Measurements from ENCODE around the gene HAS3. TPM values are rescaled to one million over a fixed set of nuclear protein-coding genes. Genes with fewer than 3 reads are reported as not detected.

The HAS3 gene
- total and polyA plus RNA-seq, 3 experiments from 2014 or later, result 0.07 to 0.62 (median 0.55) TPM

DNA sequence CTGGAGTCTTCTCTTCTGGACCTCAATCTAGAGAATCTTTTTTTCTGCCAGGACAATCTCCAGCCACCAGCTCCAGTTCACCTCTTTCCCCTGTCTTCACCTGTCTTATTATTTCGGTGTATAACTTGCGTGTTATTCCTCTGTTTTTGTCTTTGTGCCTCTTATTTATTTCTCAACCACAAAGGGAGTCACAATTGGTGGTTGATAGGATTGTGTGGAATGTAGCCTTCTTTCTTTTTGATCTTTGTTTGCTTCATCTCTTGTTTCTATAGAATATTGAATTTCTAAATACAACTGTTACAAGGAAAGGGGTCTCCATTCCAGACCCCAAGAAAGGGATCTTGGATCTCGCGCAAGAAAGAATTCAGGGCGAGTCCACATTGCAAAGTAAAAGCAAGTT, 35.9 kb upstream of the HAS3 start:
- H3K36me3 ChIP-seq (ENCODE audit: insufficient read depth, low read length), result no peaks in the 10 kb centered on the region
- no peaks in the 10 kb centered on the region for H3K9me3 ChIP-seq (ENCODE audit: low read length)
- no peak overlapping the region for H3K27ac Mint-ChIP-seq
- CTCF ChIA-PET, result no interaction called here
- no peak overlapping the region for H3K4me3 Mint-ChIP-seq
- no peak overlapping the region for H3K4me3 ChIP-seq (ENCODE audit: low read length)
- no peaks in the 10 kb centered on the region for H3K9me3 Mint-ChIP-seq
- H3K27ac ChIP-seq (ENCODE audit: low read depth, low read length), result no peak overlapping the region
- no peaks in the 10 kb centered on the region for H3K4me1 Mint-ChIP-seq
- no peaks in the 10 kb centered on the region for H3K27me3 ChIP-seq (ENCODE audit: insufficient read depth, low read length, poor library complexity, severe bottlenecking)
- peaks cover 0 to 1% of the 10 kb centered on the region in 2 donors for H3K27me3 Mint-ChIP-seq
- peaks cover 0 to 21% (median 3%) of the 10 kb centered on the region in 3 donors for H3K36me3 Mint-ChIP-seq
- no peaks in the 10 kb centered on the region for H3K4me1 ChIP-seq (ENCODE audit: insufficient read depth, low read length)
- no peak for DNase-seq
- POLR2A ChIA-PET, result no interaction called here

GRCh38 chr16:69071036-69071435, 34.4 kb upstream of the HAS3 start:
- H3K27ac Mint-ChIP-seq, result no peak overlapping the region
- H3K4me1 Mint-ChIP-seq, result no peaks in the 10 kb centered on the region
- Histone ChIP-seq H3K4me1 (ENCODE audit: insufficient read depth, low read length) (no peaks in the 10 kb centered on the region), H3K27me3 (ENCODE audit: insufficient read depth, low read length, poor library complexity, severe bottlenecking) (no peaks in the 10 kb centered on the region), H3K27ac (ENCODE audit: low read depth, low read length) (no peak overlapping the region), H3K36me3 (ENCODE audit: insufficient read depth, low read length) (no peaks in the 10 kb centered on the region), H3K4me3 (ENCODE audit: low read length) (no peak overlapping the region), H3K9me3 (ENCODE audit: low read length) (no peaks in the 10 kb centered on the region)
- H3K36me3 Mint-ChIP-seq, result peaks cover 0 to 11% (median 2%) of the 10 kb centered on the region in 3 donors
- CTCF ChIA-PET, result no interaction called here
- POLR2A ChIA-PET, result no interaction called here
- DNase-seq, result no peak
- H3K27me3 Mint-ChIP-seq, result peaks cover 0 to 1% of the 10 kb centered on the region in 2 donors
- H3K4me3 Mint-ChIP-seq, result no peak overlapping the region
- H3K9me3 Mint-ChIP-seq, result no peaks in the 10 kb centered on the region

GRCh38 chr16:69072640-69072974, 32.8 kb upstream of the HAS3 start:
- H3K4me1 Mint-ChIP-seq, result no peaks in the 10 kb centered on the region
- peaks cover 0 to 14% (median 2%) of the 10 kb centered on the region in 3 donors for H3K36me3 Mint-ChIP-seq
- no peaks in the 10 kb centered on the region for H3K27me3 ChIP-seq (ENCODE audit: insufficient read depth, low read length, poor library complexity, severe bottlenecking)
- H3K27ac ChIP-seq (ENCODE audit: low read depth, low read length), result no peak overlapping the region
- DNase-seq, result no peak
- H3K4me3 ChIP-seq (ENCODE audit: low read length), result no peak overlapping the region
- no peak overlapping the region for H3K4me3 Mint-ChIP-seq
- H3K27me3 Mint-ChIP-seq, result peaks cover 0 to 1% of the 10 kb centered on the region in 2 donors
- H3K9me3 ChIP-seq (ENCODE audit: low read length), result no peaks in the 10 kb centered on the region
- ChIA-PET CTCF (no interaction called here), POLR2A (no interaction called here)
- H3K4me1 ChIP-seq (ENCODE audit: insufficient read depth, low read length), result no peaks in the 10 kb centered on the region
- no peaks in the 10 kb centered on the region for H3K9me3 Mint-ChIP-seq
- no peaks in the 10 kb centered on the region for H3K36me3 ChIP-seq (ENCODE audit: insufficient read depth, low read length)
- peak overlapping the region in 2 of 8 donors; percentile 29 to 79 for H3K27ac Mint-ChIP-seq

GRCh38 chr16:69073181-69073702, 32.2 kb upstream of the HAS3 start:
- H3K36me3 ChIP-seq (ENCODE audit: insufficient read depth, low read length), result no peaks in the 10 kb centered on the region

GRCh38 chr16:69077251-69077650, 28.2 kb upstream of the HAS3 start:
- Histone ChIP-seq H3K4me3 (ENCODE audit: low read length) (no peak overlapping the region), H3K27me3 (ENCODE audit: insufficient read depth, low read length, poor library complexity, severe bottlenecking) (no peaks in the 10 kb centered on the region), H3K27ac (ENCODE audit: low read depth, low read length) (no peak overlapping the region), H3K9me3 (ENCODE audit: low read length) (no peaks in the 10 kb centered on the region), H3K4me1 (ENCODE audit: insufficient read depth, low read length) (no peaks in the 10 kb centered on the region), H3K36me3 (ENCODE audit: insufficient read depth, low read length) (no peaks in the 10 kb centered on the region)
- CTCF ChIA-PET, result no interaction called here
- POLR2A ChIA-PET, result no interaction called here
- H3K36me3 Mint-ChIP-seq, result peaks cover 0 to 7% (median 4%) of the 10 kb centered on the region in 3 donors
- H3K27me3 Mint-ChIP-seq, result no peaks in the 10 kb centered on the region
- DNase-seq, result no peak
- H3K4me1 Mint-ChIP-seq, result no peaks in the 10 kb centered on the region
- H3K27ac Mint-ChIP-seq, result no peak overlapping the region
- no peaks in the 10 kb centered on the region for H3K9me3 Mint-ChIP-seq
- no peak overlapping the region for H3K4me3 Mint-ChIP-seq

More at GRCh38 chr16:69073181-69073702, 32.2 kb upstream of the HAS3 start:
- CTCF ChIA-PET, result no interaction called here
- no peaks in the 10 kb centered on the region for H3K9me3 Mint-ChIP-seq
- Histone ChIP-seq H3K27me3 (ENCODE audit: insufficient read depth, low read length, poor library complexity, severe bottlenecking) (no peaks in the 10 kb centered on the region), H3K27ac (ENCODE audit: low read depth, low read length) (no peak overlapping the region), H3K4me1 (ENCODE audit: insufficient read depth, low read length) (no peaks in the 10 kb centered on the region), H3K4me3 (ENCODE audit: low read length) (no peak overlapping the region), H3K9me3 (ENCODE audit: low read length) (no peaks in the 10 kb centered on the region)
- POLR2A ChIA-PET, result no interaction called here
- peaks cover 0 to 1% of the 10 kb centered on the region in 2 donors for H3K27me3 Mint-ChIP-seq
- no peak overlapping the region for H3K4me3 Mint-ChIP-seq
- DNase-seq, result no peak
- H3K27ac Mint-ChIP-seq, result peak overlapping the region in 2 of 8 donors; percentile 0 to 12
- H3K4me1 Mint-ChIP-seq, result no peaks in the 10 kb centered on the region
- H3K36me3 Mint-ChIP-seq, result peaks cover 0 to 12% (median 3%) of the 10 kb centered on the region in 3 donors

- Mint-ChIP-seq H3K4me1 (no peaks in the 10 kb centered on the region), H3K36me3 (peaks cover 0 to 11% (median 4%) of the 10 kb centered on the region in 3 donors), H3K27ac (no peak overlapping the region), H3K4me3 (no peak overlapping the region), H3K9me3 (no peaks in the 10 kb centered on the region), H3K27me3 (no peaks in the 10 kb centered on the region)
- Histone ChIP-seq H3K9me3 (ENCODE audit: low read length) (no peaks in the 10 kb centered on the region), H3K27me3 (ENCODE audit: insufficient read depth, low read length, poor library complexity, severe bottlenecking) (no peaks in the 10 kb centered on the region), H3K4me1 (ENCODE audit: insufficient read depth, low read length) (no peaks in the 10 kb centered on the region), H3K27ac (ENCODE audit: low read depth, low read length) (no peak overlapping the region), H3K4me3 (ENCODE audit: low read length) (no peak overlapping the region), H3K36me3 (ENCODE audit: insufficient read depth, low read length) (no peaks in the 10 kb centered on the region)
- CTCF ChIA-PET, result no interaction called here
- no peak for DNase-seq
- POLR2A ChIA-PET, result no interaction called here
Measured at GRCh38 chr16:69078073-69078472, 27.4 kb upstream of the HAS3 start.

GRCh38 chr16:69079697-69080096, 25.8 kb upstream of the HAS3 start:
- Histone ChIP-seq H3K27ac (ENCODE audit: low read depth, low read length) (no peak overlapping the region), H3K4me1 (ENCODE audit: insufficient read depth, low read length) (no peaks in the 10 kb centered on the region), H3K27me3 (ENCODE audit: insufficient read depth, low read length, poor library complexity, severe bottlenecking) (no peaks in the 10 kb centered on the region), H3K36me3 (ENCODE audit: insufficient read depth, low read length) (no peaks in the 10 kb centered on the region), H3K9me3 (ENCODE audit: low read length) (no peaks in the 10 kb centered on the region), H3K4me3 (ENCODE audit: low read length) (no peak overlapping the region)
- Mint-ChIP-seq H3K36me3 (peaks cover 0 to 25% (median 10%) of the 10 kb centered on the region in 3 donors), H3K9me3 (no peaks in the 10 kb centered on the region), H3K4me1 (no peaks in the 10 kb centered on the region), H3K27ac (no peak overlapping the region), H3K27me3 (no peaks in the 10 kb centered on the region), H3K4me3 (no peak overlapping the region)
- ChIA-PET CTCF (no interaction called here), POLR2A (no interaction called here)
- no peak for DNase-seq

DNA sequence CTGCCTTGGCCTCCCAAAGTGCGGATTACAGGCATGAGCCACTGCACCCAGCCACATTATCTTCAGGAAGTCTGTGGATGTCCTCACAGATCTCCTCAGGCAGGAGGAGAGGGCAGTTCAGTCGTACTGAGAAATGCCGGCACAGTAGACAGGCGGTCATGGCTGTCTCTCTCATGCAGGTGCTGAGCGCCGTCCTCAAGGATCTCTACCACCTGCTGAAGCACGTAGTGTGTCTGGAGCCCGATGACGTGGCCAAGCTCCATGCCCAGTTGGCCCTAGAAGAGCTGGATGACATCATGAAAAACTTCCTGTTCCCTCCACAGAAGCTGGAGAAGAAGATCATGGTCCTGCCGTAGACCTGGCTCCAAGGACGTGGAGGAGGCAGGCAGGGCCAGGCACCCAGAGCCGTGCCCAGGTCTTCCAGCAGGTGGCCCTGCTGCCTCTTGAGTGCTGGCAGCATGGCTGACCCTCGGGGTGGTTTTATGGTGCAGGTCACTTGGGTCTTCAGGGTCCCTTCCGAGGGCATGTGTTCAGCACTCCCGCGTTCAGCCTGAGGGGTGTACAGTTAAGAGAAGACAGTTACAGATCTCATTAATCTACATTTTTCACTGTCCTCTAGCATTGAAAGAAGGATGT, 22.0 kb upstream of the HAS3 start:
- no peak overlapping the region for H3K4me3 ChIP-seq (ENCODE audit: low read length)
- no peaks in the 10 kb centered on the region for H3K36me3 ChIP-seq (ENCODE audit: insufficient read depth, low read length)
- no peaks in the 10 kb centered on the region for H3K9me3 Mint-ChIP-seq
- no peaks in the 10 kb centered on the region for H3K4me1 ChIP-seq (ENCODE audit: insufficient read depth, low read length)
- peaks cover 1 to 6% (median 4%) of the 10 kb centered on the region in 3 donors for H3K4me1 Mint-ChIP-seq
- DNase-seq, result no peak
- no peaks in the 10 kb centered on the region for H3K27me3 Mint-ChIP-seq
- ChIA-PET POLR2A (no interaction called here), CTCF (no interaction called here)
- H3K36me3 Mint-ChIP-seq, result peaks cover 6 to 36% (median 14%) of the 10 kb centered on the region in 3 donors
- no peaks in the 10 kb centered on the region for H3K27me3 ChIP-seq (ENCODE audit: insufficient read depth, low read length, poor library complexity, severe bottlenecking)
- no peaks in the 10 kb centered on the region for H3K9me3 ChIP-seq (ENCODE audit: low read length)
- no peak overlapping the region for H3K27ac ChIP-seq (ENCODE audit: low read depth, low read length)
- H3K4me3 Mint-ChIP-seq, result no peak overlapping the region
- H3K27ac Mint-ChIP-seq, result no peak overlapping the region

Measured in CD8-positive, alpha-beta memory T cell (primary cell).